ENCODE data around the gene CYP4F12.

DNA sequence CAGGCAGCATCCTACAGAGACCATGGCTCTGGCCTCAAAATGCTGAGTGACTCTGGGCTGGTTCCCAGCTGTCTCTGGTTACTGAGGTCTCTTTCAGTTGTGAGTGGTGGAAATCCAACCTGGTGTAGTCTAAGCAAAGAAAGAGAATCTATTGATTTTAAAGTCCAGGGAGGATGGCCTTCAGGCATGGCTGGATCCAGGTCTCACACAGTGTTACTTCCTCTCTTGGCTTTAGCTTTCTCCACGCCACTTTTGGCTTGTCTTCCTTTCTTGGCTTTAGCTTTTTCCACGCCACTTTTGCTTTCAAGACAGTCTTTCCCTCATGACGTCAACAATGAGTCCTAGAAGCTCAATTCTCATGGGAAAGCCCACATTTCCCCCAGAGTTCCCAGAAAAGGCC, 28.1 kb upstream of the CYP4F12 start:
- no peak for TF ChIP-seq EZH2phosphoT487 (IDR thresholded peaks at IDR 0.05; ENCODE audit: borderline replicate concordance, low read depth, low read length)
- TF ChIP-seq, protein P1, sequence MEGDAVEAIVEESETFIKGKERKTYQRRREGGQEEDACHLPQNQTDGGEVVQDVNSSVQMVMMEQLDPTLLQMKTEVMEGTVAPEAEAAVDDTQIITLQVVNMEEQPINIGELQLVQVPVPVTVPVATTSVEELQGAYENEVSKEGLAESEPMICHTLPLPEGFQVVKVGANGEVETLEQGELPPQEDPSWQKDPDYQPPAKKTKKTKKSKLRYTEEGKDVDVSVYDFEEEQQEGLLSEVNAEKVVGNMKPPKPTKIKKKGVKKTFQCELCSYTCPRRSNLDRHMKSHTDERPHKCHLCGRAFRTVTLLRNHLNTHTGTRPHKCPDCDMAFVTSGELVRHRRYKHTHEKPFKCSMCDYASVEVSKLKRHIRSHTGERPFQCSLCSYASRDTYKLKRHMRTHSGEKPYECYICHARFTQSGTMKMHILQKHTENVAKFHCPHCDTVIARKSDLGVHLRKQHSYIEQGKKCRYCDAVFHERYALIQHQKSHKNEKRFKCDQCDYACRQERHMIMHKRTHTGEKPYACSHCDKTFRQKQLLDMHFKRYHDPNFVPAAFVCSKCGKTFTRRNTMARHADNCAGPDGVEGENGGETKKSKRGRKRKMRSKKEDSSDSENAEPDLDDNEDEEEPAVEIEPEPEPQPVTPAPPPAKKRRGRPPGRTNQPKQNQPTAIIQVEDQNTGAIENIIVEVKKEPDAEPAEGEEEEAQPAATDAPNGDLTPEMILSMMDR (conservative IDR thresholded peaks at IDR 0.05; ENCODE audit: low read length): no peak
